ENCODE data around the gene PSD4.
A peak's percentile ranks its signal among the peaks of the same experiment; 100 is the strongest.

The PSD4 gene

DNA sequence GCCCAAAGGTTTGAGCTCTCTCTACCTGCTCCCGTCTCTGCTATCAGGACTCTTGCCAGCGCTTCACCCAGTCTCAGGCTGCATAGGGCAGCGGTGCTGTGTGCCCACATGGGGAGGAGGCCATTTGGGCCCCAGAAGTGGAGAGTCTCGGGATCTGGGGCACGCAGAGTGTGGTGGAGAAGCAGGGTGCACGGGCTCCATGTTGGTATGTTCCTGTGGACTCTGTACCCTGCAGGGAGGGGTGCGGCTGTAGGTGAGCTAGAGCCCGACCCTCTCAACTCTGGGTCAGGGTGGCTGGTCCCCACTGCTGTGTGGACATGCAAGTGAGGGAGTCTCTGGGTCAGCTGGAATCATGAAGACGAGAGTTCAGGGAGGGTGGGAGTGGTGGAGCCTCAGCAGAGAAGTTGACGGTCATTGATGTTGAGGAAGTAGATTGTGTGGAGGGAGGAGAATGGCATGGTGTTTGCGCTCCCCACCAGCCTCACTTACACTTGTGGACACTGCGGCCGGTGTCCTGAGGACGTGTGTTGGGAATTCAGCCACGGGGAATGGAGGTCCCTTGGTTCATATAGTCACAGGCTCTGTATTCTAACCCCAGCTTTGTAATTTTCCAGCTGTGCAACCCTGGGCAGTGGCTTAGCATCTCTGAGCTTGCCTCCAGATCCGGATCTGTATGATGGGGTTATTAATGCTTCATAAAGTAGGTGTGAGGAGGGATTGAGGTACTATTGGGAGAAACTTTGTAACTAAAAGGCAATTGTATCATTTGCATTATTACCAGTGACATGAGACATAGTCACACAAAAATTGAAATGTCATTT, 840 bp upstream of the PSD4 start:
- TF ChIP-seq, protein P1, sequence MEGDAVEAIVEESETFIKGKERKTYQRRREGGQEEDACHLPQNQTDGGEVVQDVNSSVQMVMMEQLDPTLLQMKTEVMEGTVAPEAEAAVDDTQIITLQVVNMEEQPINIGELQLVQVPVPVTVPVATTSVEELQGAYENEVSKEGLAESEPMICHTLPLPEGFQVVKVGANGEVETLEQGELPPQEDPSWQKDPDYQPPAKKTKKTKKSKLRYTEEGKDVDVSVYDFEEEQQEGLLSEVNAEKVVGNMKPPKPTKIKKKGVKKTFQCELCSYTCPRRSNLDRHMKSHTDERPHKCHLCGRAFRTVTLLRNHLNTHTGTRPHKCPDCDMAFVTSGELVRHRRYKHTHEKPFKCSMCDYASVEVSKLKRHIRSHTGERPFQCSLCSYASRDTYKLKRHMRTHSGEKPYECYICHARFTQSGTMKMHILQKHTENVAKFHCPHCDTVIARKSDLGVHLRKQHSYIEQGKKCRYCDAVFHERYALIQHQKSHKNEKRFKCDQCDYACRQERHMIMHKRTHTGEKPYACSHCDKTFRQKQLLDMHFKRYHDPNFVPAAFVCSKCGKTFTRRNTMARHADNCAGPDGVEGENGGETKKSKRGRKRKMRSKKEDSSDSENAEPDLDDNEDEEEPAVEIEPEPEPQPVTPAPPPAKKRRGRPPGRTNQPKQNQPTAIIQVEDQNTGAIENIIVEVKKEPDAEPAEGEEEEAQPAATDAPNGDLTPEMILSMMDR (IDR thresholded peaks at IDR 0.05; ENCODE audit: low read depth, low read length), result no peak
- no peak for TF ChIP-seq EZH2phosphoT487 (IDR thresholded peaks at IDR 0.05; ENCODE audit: low read depth)
- Histone ChIP-seq H3K27me3 (ENCODE audit: low read depth, low read length) (no peaks in the 10 kb centered on the region), H3K4me1 (ENCODE audit: low read length) (peaks cover 36% of the 10 kb centered on the region), H3K79me2 (ENCODE audit: low read length) (peaks cover 46% of the 10 kb centered on the region), H3K27ac (ENCODE audit: low read length) (peak overlapping the region; percentile 71), H4K20me1 (ENCODE audit: insufficient read depth, low read length) (peaks cover 24% of the 10 kb centered on the region), H3K9me3 (ENCODE audit: insufficient read depth, low read length) (no peaks in the 10 kb centered on the region), H3K4me2 (ENCODE audit: low read length) (peak overlapping the region; percentile 100), H3K4me3 (ENCODE audit: low read length) (peak overlapping the region; percentile 97), H2AFZ (ENCODE audit: low read depth, low read length) (peak overlapping the region; percentile 67), H3K9ac (ENCODE audit: low read length) (peak overlapping the region; percentile 96), H3K36me3 (replicated peaks; ENCODE audit: low read depth, low read length) (peaks cover 32% of the 10 kb centered on the region)

DNA sequence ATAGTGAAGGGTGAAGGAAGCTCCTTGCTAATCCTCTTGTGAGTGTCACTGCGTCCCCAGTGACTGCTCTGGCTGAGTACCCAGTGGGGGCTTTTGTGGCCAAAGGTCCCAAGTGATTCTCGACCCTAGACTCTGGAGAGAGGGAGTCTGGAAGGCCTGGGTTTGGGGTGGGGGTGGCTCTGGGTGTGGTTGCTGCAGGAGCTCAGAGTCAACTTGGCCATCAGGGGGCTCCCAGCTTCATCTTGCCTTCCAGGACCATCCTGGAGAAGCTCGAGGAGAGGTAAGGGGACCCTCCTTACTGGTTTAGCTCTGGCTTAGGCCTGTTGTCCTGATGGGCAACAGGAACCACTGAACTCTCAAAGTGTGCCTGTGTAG, 592 bp downstream of the PSD4 start:
- H3K4me3 ChIP-seq (ENCODE audit: low read length), result peak overlapping the region; percentile 97
- no peaks in the 10 kb centered on the region for H3K9me3 ChIP-seq (ENCODE audit: insufficient read depth, low read length)
- H3K36me3 ChIP-seq (replicated peaks; ENCODE audit: low read depth, low read length), result peaks cover 35% of the 10 kb centered on the region
- H3K4me1 ChIP-seq (ENCODE audit: low read length), result peaks cover 36% of the 10 kb centered on the region
- no peak overlapping the region for H2AFZ ChIP-seq (ENCODE audit: low read depth, low read length)
- H3K27ac ChIP-seq (ENCODE audit: low read length), result peak overlapping the region; percentile 71
- TF ChIP-seq EZH2phosphoT487 (IDR thresholded peaks at IDR 0.05; ENCODE audit: low read depth), result no peak
- TF ChIP-seq, protein P1 (IDR thresholded peaks at IDR 0.05; ENCODE audit: low read depth, low read length), result peak; percentile 46
- no peaks in the 10 kb centered on the region for H3K27me3 ChIP-seq (ENCODE audit: low read depth, low read length)
- H3K9ac ChIP-seq (ENCODE audit: low read length), result peak overlapping the region; percentile 96
- peak overlapping the region; percentile 100 for H3K4me2 ChIP-seq (ENCODE audit: low read length)
- peaks cover 37% of the 10 kb centered on the region for H4K20me1 ChIP-seq (ENCODE audit: insufficient read depth, low read length)
- H3K79me2 ChIP-seq (ENCODE audit: low read length), result peaks cover 60% of the 10 kb centered on the region

DNA sequence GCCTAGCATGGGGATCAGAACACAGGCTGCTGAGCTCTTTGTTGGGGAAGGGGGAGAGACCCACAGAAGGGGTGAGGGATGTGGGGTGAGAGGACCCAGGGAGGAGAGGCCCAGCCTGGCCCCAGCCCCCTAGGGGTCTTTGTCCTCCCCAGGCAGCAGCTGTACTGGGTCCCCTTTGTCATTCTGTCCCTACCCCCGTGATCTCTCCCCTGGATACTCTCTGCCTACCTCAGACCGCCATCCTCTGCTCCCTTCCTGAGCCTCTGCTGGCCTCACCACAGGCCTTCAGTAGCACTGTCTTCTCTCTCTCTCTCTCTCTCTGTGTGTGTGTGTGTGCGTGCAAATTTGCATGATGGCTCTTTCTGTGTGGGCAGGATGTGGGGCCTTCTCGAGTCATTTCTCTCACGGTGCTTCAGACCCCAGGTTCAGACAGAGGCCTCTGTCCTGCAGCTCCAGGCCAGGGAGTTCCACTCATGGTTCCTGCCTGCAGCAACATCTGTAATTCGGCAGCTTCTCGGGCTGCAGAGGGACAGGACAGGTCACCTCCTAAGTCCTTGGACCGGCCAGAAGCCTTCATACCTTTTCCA, 1.4 kb downstream of the PSD4 start:
- Histone ChIP-seq H3K79me2 (ENCODE audit: low read length) (peaks cover 66% of the 10 kb centered on the region), H3K4me3 (ENCODE audit: low read length) (peak overlapping the region; percentile 97)

More for the DNA sequence above, 1.4 kb downstream of the PSD4 start:
- peaks cover 35% of the 10 kb centered on the region for H3K36me3 ChIP-seq (replicated peaks; ENCODE audit: low read depth, low read length)
- H2AFZ ChIP-seq (ENCODE audit: low read depth, low read length), result no peak overlapping the region
- H3K27ac ChIP-seq (ENCODE audit: low read length), result peak overlapping the region; percentile 71
- H3K9ac ChIP-seq (ENCODE audit: low read length), result peak overlapping the region; percentile 96
- TF ChIP-seq EZH2phosphoT487 (IDR thresholded peaks at IDR 0.05; ENCODE audit: low read depth), result no peak
- TF ChIP-seq, protein P1 (IDR thresholded peaks at IDR 0.05; ENCODE audit: low read depth, low read length), result no peak
- H3K9me3 ChIP-seq (ENCODE audit: insufficient read depth, low read length), result no peaks in the 10 kb centered on the region
- no peaks in the 10 kb centered on the region for H3K27me3 ChIP-seq (ENCODE audit: low read depth, low read length)
- H3K4me1 ChIP-seq (ENCODE audit: low read length), result peaks cover 36% of the 10 kb centered on the region
- H4K20me1 ChIP-seq (ENCODE audit: insufficient read depth, low read length), result peaks cover 44% of the 10 kb centered on the region
- peak overlapping the region; percentile 100 for H3K4me2 ChIP-seq (ENCODE audit: low read length)
